Embryonic facial prominence (tissue), 1 donor: Measurements from ENCODE around the gene RBPMS2.

ENCODE experiments used
- DNase-seq: peaks from one replicate; pipeline ENCODE4 v3.0.0-alpha.2; 2016; ENCODE audit errors: extremely low spot score

The RBPMS2 gene

GRCh38 chr15:64720188-64720587 is 55.2 kb downstream of the RBPMS2 start:
- no peak for DNase-seq

- DNase-seq: no peak
Observed at GRCh38 chr15:64717735-64718495, 57.5 kb downstream of the RBPMS2 start.

- no peak for DNase-seq
Observed at GRCh38 chr15:64717130-64717529, 58.3 kb downstream of the RBPMS2 start.

GRCh38 chr15:64716452-64716851 is 58.9 kb downstream of the RBPMS2 start:
- no peak for DNase-seq

- DNase-seq: no peak
Observed at GRCh38 chr15:64713592-64713991, 61.8 kb downstream of the RBPMS2 start.

- DNase-seq: no peak
Observed at GRCh38 chr15:64712353-64712752, 63.0 kb downstream of the RBPMS2 start.

- no peak for DNase-seq
Observed at GRCh38 chr15:64710676-64711428, 64.5 kb downstream of the RBPMS2 start.

- no peak for DNase-seq
Observed at GRCh38 chr15:64706011-64706911, 69.1 kb downstream of the RBPMS2 start.

- no peak for DNase-seq
Observed at GRCh38 chr15:64705006-64705405, 70.4 kb downstream of the RBPMS2 start.

- no peak for DNase-seq
Observed at GRCh38 chr15:64703632-64703959, 71.8 kb downstream of the RBPMS2 start.

- peak; percentile 87 for DNase-seq
Observed at GRCh38 chr15:64702816-64703631, 72.4 kb downstream of the RBPMS2 start.

- DNase-seq: no peak
Observed at GRCh38 chr15:64701482-64702184, 73.8 kb downstream of the RBPMS2 start.

GRCh38 chr15:64701051-64701450 is 74.3 kb downstream of the RBPMS2 start:
- no peak for DNase-seq

GRCh38 chr15:64699751-64700388 is 75.5 kb downstream of the RBPMS2 start:
- peak; percentile 34 for DNase-seq

- no peak for DNase-seq
Observed at GRCh38 chr15:64698823-64699222, 76.6 kb downstream of the RBPMS2 start.

GRCh38 chr15:64697911-64698369 is 77.4 kb downstream of the RBPMS2 start:
- DNase-seq: no peak

- DNase-seq: no peak
Observed at GRCh38 chr15:64696481-64696880, 78.9 kb downstream of the RBPMS2 start.

- DNase-seq: no peak
Observed at GRCh38 chr15:64695561-64695992, 79.8 kb downstream of the RBPMS2 start.

- DNase-seq: no peak
Observed at GRCh38 chr15:64694816-64695215, 80.6 kb downstream of the RBPMS2 start.

- no peak for DNase-seq
Observed at GRCh38 chr15:64693134-64693533, 82.3 kb downstream of the RBPMS2 start.
